Measurements from ENCODE around the gene CDC73. TPM values are rescaled to one million over a fixed set of nuclear protein-coding genes. Genes with fewer than 3 reads are reported as not detected.
A peak's percentile ranks its signal among the peaks of the same experiment; 100 is the strongest.

CDC73 gene
- total and polyA plus RNA-seq, 9 of the 15 experiments (the other 6 are each of a cell fraction or from before 2014, with no cell fraction given): 19.0 to 61.7 (median 30.1) TPM

- TF ChIP-seq ZNF316 (IDR thresholded peaks at IDR 0.05) (peak; percentile 69), BRD9 (IDR thresholded peaks at IDR 0.05; ENCODE audit: low read depth, partially characterized antibody) (no peak), MXI1 (IDR thresholded peaks at IDR 0.05; ENCODE audit: low read depth, low read length) (no peak), MECOM (CRISPR knock-in tag; IDR thresholded peaks at IDR 0.05) (no peak), MITF (IDR thresholded peaks at IDR 0.05) (no peak), ZNF639 (CRISPR knock-in tag; conservative IDR thresholded peaks at IDR 0.05 in 1 of 2, IDR thresholded peaks at IDR 0.05 in 1 of 2) (no peak)
Observed at GRCh38 chr1:193213998-193214397, 92.2 kb downstream of the CDC73 start (continued).

GRCh38 chr1:193216920-193217319, 95.1 kb downstream of the CDC73 start:
- peak; percentile 25; the same call in 2 of the 3 replicates for ATAC-seq
- ChIA-PET POLR2A (interaction anchor here (1.1 to 1.3 kb wide), 2 partner anchors 12 to 37 kb away, joined by 3 read pairs; no protein-coding TSS in a partner anchor), CTCF (ENCODE audit: low intra/inter-chr PET ratio) (no interaction called here)
- no peak for DNase-seq (ENCODE audit: extremely low read depth in 1 of 4, low spot score in 3 of 4)
- Histone ChIP-seq H3K9me1 (ENCODE audit: control insufficient read depth, insufficient read depth, low read length) (no peaks in the 10 kb centered on the region), H3K4me3 (no peak overlapping the region), H2AFZ (ENCODE audit: low read depth, low read length) (no peak overlapping the region), H3K36me3 (ENCODE audit: control insufficient read depth, insufficient read depth, low read length) (peaks cover 60% of the 10 kb centered on the region; the same call in 2 of the 3 replicates), H3K79me2 (ENCODE audit: control insufficient read depth, insufficient read depth, low read length) (no peaks in the 10 kb centered on the region; the same call in 2 of the 3 replicates), H3K27ac (ENCODE audit: extremely low read depth, low read depth, low read length) (no peak overlapping the region), H3K4me1 (replicated peaks in 1 of 2; ENCODE audit: control insufficient read depth in 2 of 2, insufficient read depth in 2 of 2, low read length in 2 of 2) (no peaks in the 10 kb centered on the region), H4K20me1 (replicated peaks; ENCODE audit: control insufficient read depth, insufficient read depth, low read length) (no peaks in the 10 kb centered on the region), H3K9ac (ENCODE audit: insufficient read depth in 1 of 2, low read depth in 2 of 2, low read length in 2 of 2) (no peak overlapping the region), H3K4me2 (ENCODE audit: insufficient read depth, low read length) (no peak overlapping the region), H3K27me3 (ENCODE audit: control insufficient read depth in 2 of 2, insufficient read depth in 2 of 2, low read length in 2 of 2) (no peaks in the 10 kb centered on the region), H3K9me3 (replicated peaks; ENCODE audit: control insufficient read depth, insufficient read depth, low read depth, low read length) (no peaks in the 10 kb centered on the region)
- in situ Hi-C loops (cut with MboI) (no loop called here), intact Hi-C loops (cut with micrococcal nuclease) (no loop called here)
- TF ChIP-seq RBM34 (IDR thresholded peaks at IDR 0.05; ENCODE audit: borderline replicate concordance, insufficient read depth, low read length): no peak
- WGBS (ENCODE audit: insufficient coverage, low coverage, missing lambda C conversion rate): 88% methylated on average over 8 of the region's 8 CpGs
- BruUV-seq (replicated peaks): no TSS peak
- no peak for FAIRE-seq
